AG04450 (cell line): ENCODE results near the gene EIF3L. TPM values are rescaled to one million over a fixed set of nuclear protein-coding genes. Genes with fewer than 3 reads are reported as not detected.
A peak's percentile ranks its signal among the peaks of the same experiment; 100 is the strongest.

Source experiments
- CTCF ChIA-PET: fragments of 300-600, 350-600 bp; formaldehyde crosslinking; extraction: SDS; loops from one replicate; lab custom pipeline; 2022; ENCODE audit warnings: antibody characterized with exemption, inconsistent platforms; lab: Charles Lee
- POLR2A ChIA-PET: fragments of 350-600 bp; formaldehyde crosslinking; extraction: SDS; loops from one replicate; lab custom pipeline; 2021; ENCODE audit warnings: antibody characterized with exemption, inconsistent platforms; lab: Yijun Ruan, JAX
- DNase-seq: peaks from one replicate; pipeline ENCODE4 v3.0.0-alpha.2; 2011; ENCODE audit warnings: low read depth, low spot score
- H3K27ac ChIP-seq: one replicate; pipeline ENCODE4 v1.5.1; 2012; ENCODE audit warnings: low read depth, low read length, control low read depth
- H3K27me3 ChIP-seq: one replicate; pipeline ENCODE4 v1.6.0; 2012; ENCODE audit warnings: low read length; ENCODE audit not compliant: control insufficient read depth, insufficient read depth
- H3K4me3 ChIP-seq: 2 replicates; pipeline ENCODE4 v1.5.1; 2011; ENCODE audit warnings: mild to moderate bottlenecking, low read depth, low read length, control low read depth
- H3K9me3 ChIP-seq: 2 replicates; pipeline ENCODE4 v1.5.1; 2012; ENCODE audit warnings: low read length; ENCODE audit not compliant: control insufficient read depth, insufficient read depth
- CTCF ChIP-seq: IDR thresholded peaks from 2 replicates; pipeline ENCODE4 v1.5.1; 2011; ENCODE audit warnings: low read depth, low read length, control low read depth, inconsistent platforms
- polyA plus RNA-seq: library from polyadenylated mRNA; depleted of rRNA; stranded (reverse); fragments of >200 nt; gene quantifications from 2 replicates; pipeline ENCODE4 v1.2.3, GENCODE V29; 2011

The EIF3L gene
- polyA plus RNA-seq, 1 experiment, result 833 TPM

- H3K4me3 ChIP-seq, result peak overlapping the region; percentile 73
- peak overlapping the region; percentile 57 for H3K27ac ChIP-seq
- CTCF ChIA-PET, result interaction anchor here (0.6 to 3.4 kb wide), 4 partner anchors 19 to 28 kb away, joined by 3 to 25 read pairs (median 4); no protein-coding TSS in a partner anchor
- TF ChIP-seq CTCF, result no peak
- POLR2A ChIA-PET, result interaction anchor here (0.6 to 2.8 kb wide), 6 partner anchors 10 to 47 kb away, joined by 3 to 13 read pairs (median 6); partner anchors contain the start of genes C22orf23 and POLR2F
- no peaks in the 10 kb centered on the region for H3K9me3 ChIP-seq
- DNase-seq, result no peak
- no peaks in the 10 kb centered on the region for H3K27me3 ChIP-seq
These were observed 57.3 kb downstream of the EIF3L start for GRCh38 chr22:37906364-37907008.

GRCh38 chr22:37907036-37907954, 58.1 kb downstream of the EIF3L start:
- no peak for DNase-seq
- H3K9me3 ChIP-seq, result no peaks in the 10 kb centered on the region
- H3K27ac ChIP-seq, result peak overlapping the region; percentile 57
- ChIA-PET POLR2A (interaction anchor here (1.5 to 2.8 kb wide), 2 partner anchors 9 to 20 kb away, joined by 8 to 13 read pairs; no protein-coding TSS in a partner anchor), CTCF (interaction anchor here (0.6 to 1.5 kb wide), 4 partner anchors 20 to 44 kb away, joined by 3 to 5 read pairs (median 4); no protein-coding TSS in a partner anchor)
- TF ChIP-seq CTCF, result no peak
- no peaks in the 10 kb centered on the region for H3K27me3 ChIP-seq
- H3K4me3 ChIP-seq, result peak overlapping the region; percentile 73

GRCh38 chr22:37909766-37910165, 60.5 kb downstream of the EIF3L start:
- no peak for DNase-seq
- POLR2A ChIA-PET, result no interaction called here
- Histone ChIP-seq H3K27me3 (no peaks in the 10 kb centered on the region), H3K9me3 (no peaks in the 10 kb centered on the region), H3K4me3 (no peak overlapping the region), H3K27ac (no peak overlapping the region)
- no peak for TF ChIP-seq CTCF
- CTCF ChIA-PET, result interaction anchor here (1.8 to 2.2 kb wide), 2 partner anchors 24 to 47 kb away, joined by 4 to 8 read pairs; no protein-coding TSS in a partner anchor

GRCh38 chr22:37910890-37911672, 61.9 kb downstream of the EIF3L start:
- no peaks in the 10 kb centered on the region for H3K9me3 ChIP-seq
- no peaks in the 10 kb centered on the region for H3K27me3 ChIP-seq
- DNase-seq, result no peak
- H3K4me3 ChIP-seq, result no peak overlapping the region
- no peak overlapping the region for H3K27ac ChIP-seq
- no peak for TF ChIP-seq CTCF
- ChIA-PET POLR2A (interaction anchor here (0.7 kb wide), 1 partner anchor 24 kb away, joined by 3 read pairs; no protein-coding TSS in a partner anchor), CTCF (interaction anchor here (1.1 to 2.2 kb wide), 3 partner anchors 23 to 48 kb away, joined by 3 to 8 read pairs (median 4); no protein-coding TSS in a partner anchor)
